Measurements from ENCODE around the gene EFCAB10. TPM values are rescaled to one million over a fixed set of nuclear protein-coding genes. Genes with fewer than 3 reads are reported as not detected.

EFCAB10 gene
- total RNA-seq, 1 donor from 2014 or later: not detected

DNA sequence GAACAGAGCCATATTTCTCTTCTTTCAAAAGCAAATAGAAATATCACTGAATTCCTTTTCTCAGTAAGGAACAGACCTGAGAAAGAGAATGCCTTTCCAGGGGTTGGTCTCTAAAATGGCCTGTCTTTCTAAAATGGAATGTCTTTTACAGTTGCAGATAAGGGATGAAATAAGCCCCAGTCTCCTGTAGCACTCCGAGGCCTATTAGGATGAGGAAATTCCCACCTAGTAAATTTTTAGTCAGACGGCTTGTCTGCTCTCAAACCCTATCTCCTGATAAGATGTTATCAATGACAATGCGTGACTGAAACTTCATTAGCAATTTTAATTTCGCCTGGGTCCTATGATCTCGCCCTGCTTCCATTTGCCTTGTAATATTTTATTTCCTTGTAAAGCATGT, 2.9 kb upstream of the EFCAB10 start:
- no peaks in the 10 kb centered on the region for H3K27me3 Mint-ChIP-seq (ENCODE audit: low read depth)
- no peak for DNase-seq (ENCODE audit: low spot score in 2 of 2, unreplicated experiment in 2 of 2)
- peaks cover 3% of the 10 kb centered on the region for H3K36me3 Mint-ChIP-seq
- no peak overlapping the region for H3K4me3 Mint-ChIP-seq
- H3K4me1 Mint-ChIP-seq: peaks cover 6% of the 10 kb centered on the region
- TF ChIP-seq, protein P1, sequence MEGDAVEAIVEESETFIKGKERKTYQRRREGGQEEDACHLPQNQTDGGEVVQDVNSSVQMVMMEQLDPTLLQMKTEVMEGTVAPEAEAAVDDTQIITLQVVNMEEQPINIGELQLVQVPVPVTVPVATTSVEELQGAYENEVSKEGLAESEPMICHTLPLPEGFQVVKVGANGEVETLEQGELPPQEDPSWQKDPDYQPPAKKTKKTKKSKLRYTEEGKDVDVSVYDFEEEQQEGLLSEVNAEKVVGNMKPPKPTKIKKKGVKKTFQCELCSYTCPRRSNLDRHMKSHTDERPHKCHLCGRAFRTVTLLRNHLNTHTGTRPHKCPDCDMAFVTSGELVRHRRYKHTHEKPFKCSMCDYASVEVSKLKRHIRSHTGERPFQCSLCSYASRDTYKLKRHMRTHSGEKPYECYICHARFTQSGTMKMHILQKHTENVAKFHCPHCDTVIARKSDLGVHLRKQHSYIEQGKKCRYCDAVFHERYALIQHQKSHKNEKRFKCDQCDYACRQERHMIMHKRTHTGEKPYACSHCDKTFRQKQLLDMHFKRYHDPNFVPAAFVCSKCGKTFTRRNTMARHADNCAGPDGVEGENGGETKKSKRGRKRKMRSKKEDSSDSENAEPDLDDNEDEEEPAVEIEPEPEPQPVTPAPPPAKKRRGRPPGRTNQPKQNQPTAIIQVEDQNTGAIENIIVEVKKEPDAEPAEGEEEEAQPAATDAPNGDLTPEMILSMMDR (IDR thresholded peaks at IDR 0.05; ENCODE audit: unreplicated experiment): no peak
- peaks cover 15% of the 10 kb centered on the region for H3K9me3 Mint-ChIP-seq
- no peak overlapping the region for H3K27ac Mint-ChIP-seq

- Mint-ChIP-seq H3K36me3 (peaks cover 3% of the 10 kb centered on the region), H3K27ac (no peak overlapping the region), H3K9me3 (peaks cover 15% of the 10 kb centered on the region), H3K4me1 (peaks cover 2% of the 10 kb centered on the region), H3K4me3 (no peak overlapping the region), H3K27me3 (ENCODE audit: low read depth) (no peaks in the 10 kb centered on the region)
- DNase-seq (ENCODE audit: low spot score in 2 of 2, unreplicated experiment in 2 of 2): no peak
- TF ChIP-seq, protein P1 (IDR thresholded peaks at IDR 0.05; ENCODE audit: unreplicated experiment): no peak
These were observed 1.8 kb upstream of the EFCAB10 start for GRCh38 chr7:105583061-105583460.

DNA sequence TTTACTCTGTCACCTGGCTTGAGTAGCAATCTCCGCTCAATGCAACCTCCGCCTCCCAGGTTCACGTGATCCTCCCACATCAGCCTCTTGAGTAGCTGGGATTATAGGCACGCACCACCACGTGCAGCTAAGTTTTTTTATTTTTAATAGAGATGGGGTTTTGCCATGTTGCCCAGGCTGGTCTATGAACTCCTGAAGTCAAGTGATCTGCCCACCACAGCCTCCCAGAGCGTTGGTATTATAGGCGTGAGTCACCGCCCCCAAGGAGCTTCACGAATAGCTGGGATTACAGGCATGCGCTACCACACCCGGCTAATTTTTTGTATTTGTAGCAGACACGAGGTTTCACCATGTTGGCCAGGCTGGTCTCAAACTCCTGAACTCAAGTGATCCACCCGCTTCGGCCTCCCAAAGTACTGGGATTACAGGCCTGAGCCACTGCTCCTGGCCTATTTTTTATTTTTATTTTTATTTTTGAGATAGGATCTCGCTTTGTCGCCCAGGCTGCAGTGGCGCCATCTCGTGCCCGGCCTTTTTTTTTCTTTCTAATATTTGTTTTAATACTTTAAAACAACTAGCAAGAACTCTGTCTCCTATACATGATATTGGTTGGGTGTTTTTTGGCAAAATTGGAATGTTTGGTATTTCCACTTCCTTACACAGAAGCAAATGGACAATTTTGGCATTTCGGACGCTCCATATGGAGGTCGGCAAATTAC, 1.1 kb downstream of the EFCAB10 start:
- Mint-ChIP-seq H3K36me3 (peaks cover 3% of the 10 kb centered on the region), H3K27me3 (ENCODE audit: low read depth) (no peaks in the 10 kb centered on the region), H3K4me1 (no peaks in the 10 kb centered on the region), H3K4me3 (peak overlapping the region; percentile 73), H3K27ac (no peak overlapping the region), H3K9me3 (peaks cover 15% of the 10 kb centered on the region)
- TF ChIP-seq, protein P1 (IDR thresholded peaks at IDR 0.05; ENCODE audit: unreplicated experiment): no peak
- DNase-seq (ENCODE audit: low spot score in 2 of 2, unreplicated experiment in 2 of 2): no peak

GRCh38 chr7:105578496-105578895, 2.8 kb downstream of the EFCAB10 start:
- H3K4me1 Mint-ChIP-seq: no peaks in the 10 kb centered on the region
- H3K4me3 Mint-ChIP-seq: no peak overlapping the region
- no peaks in the 10 kb centered on the region for H3K27me3 Mint-ChIP-seq (ENCODE audit: low read depth)
- peaks cover 2% of the 10 kb centered on the region for H3K36me3 Mint-ChIP-seq
- TF ChIP-seq, protein P1 (IDR thresholded peaks at IDR 0.05; ENCODE audit: unreplicated experiment): no peak
- H3K27ac Mint-ChIP-seq: no peak overlapping the region
- no peak for DNase-seq (ENCODE audit: low spot score in 2 of 2, unreplicated experiment in 2 of 2)
- peaks cover 11% of the 10 kb centered on the region for H3K9me3 Mint-ChIP-seq

GRCh38 chr7:105577251-105577650, 4.0 kb downstream of the EFCAB10 start:
- H3K36me3 Mint-ChIP-seq: peaks cover 2% of the 10 kb centered on the region
- TF ChIP-seq, protein P1 (IDR thresholded peaks at IDR 0.05; ENCODE audit: unreplicated experiment): no peak
- H3K4me3 Mint-ChIP-seq: no peak overlapping the region

More at GRCh38 chr7:105577251-105577650, 4.0 kb downstream of the EFCAB10 start:
- peaks cover 4% of the 10 kb centered on the region for H3K9me3 Mint-ChIP-seq
- DNase-seq (ENCODE audit: low spot score in 2 of 2, unreplicated experiment in 2 of 2): no peak
- H3K27ac Mint-ChIP-seq: no peak overlapping the region
- H3K4me1 Mint-ChIP-seq: no peaks in the 10 kb centered on the region
- H3K27me3 Mint-ChIP-seq (ENCODE audit: low read depth): no peaks in the 10 kb centered on the region
